Stimulated activated CD8-positive, alpha-beta memory T cell treated with anti-CD3 and anti-CD28 coated beads, Interleukin-15, amount 100 ng/mL, for 48 hours (primary cell): ENCODE data around the gene MAPKAP1.

Experiments
- DNase-seq, 2 donors: peaks; one replicate each; pipeline ENCODE4 v3.0.0-alpha.2; 2020; ENCODE audit warnings: low read depth in 2 of 2

The MAPKAP1 gene

DNA sequence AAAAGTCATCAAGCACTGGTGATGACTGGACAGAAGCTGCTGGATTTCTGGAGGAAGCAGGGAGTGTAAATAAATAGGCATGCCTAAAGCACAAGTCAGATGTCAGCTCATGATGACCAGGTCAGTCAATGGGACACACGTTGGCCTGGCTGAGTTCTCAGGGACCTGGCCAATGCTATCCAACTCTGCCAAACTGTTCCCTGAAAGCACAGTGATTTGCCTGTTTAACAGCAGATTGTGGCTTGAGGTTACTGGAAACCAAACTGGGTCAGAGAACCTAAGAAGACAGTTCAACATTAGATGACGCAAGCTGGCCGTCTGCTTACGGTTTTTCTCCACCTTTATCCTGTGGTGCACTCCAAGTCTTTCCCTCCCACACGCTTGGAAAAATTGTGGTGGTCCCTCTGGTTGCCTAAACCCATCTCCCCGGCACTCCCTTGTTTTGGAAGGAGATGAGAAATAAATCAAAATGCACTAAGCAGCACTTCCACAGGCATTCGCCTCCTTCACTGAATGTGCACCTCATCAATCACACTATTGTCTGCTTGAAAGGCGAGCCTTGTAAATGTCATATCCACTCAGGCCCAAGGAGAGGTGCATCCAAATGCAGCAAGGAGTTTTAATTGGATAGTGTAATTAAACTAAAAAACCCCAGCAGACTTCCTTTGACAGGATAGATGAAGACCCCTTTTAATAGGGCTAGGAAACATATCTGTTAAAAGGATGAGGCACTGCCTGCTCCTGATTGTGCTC is 245.9 kb downstream of the MAPKAP1 start:
- no peak for DNase-seq

GRCh38 chr9:125460346-125460745 is 246.7 kb downstream of the MAPKAP1 start:
- no peak for DNase-seq

- no peak for DNase-seq
These were observed 249.7 kb downstream of the MAPKAP1 start for GRCh38 chr9:125457357-125457756.

DNA sequence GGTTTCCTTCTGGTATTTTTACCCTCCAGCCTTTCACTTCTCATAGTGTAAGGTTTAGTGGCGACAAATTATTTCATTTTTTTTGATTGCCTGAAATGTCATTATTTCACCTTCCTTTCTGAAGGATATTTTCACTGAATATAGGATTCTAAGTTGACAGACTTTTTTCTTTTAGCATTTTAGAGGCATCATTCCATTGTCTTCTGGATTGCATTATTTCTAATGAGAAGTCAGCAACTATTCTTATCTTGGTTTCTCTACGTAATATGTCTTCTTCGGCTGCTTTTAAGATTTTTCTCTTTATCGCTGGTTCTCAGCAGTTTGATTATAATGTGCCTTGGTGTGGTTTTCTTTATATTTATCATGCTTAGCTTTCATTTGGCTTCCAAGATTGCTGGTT is 251.1 kb downstream of the MAPKAP1 start:
- no peak for DNase-seq

- no peak for DNase-seq
These were observed 251.9 kb downstream of the MAPKAP1 start for GRCh38 chr9:125455132-125455531.

DNA sequence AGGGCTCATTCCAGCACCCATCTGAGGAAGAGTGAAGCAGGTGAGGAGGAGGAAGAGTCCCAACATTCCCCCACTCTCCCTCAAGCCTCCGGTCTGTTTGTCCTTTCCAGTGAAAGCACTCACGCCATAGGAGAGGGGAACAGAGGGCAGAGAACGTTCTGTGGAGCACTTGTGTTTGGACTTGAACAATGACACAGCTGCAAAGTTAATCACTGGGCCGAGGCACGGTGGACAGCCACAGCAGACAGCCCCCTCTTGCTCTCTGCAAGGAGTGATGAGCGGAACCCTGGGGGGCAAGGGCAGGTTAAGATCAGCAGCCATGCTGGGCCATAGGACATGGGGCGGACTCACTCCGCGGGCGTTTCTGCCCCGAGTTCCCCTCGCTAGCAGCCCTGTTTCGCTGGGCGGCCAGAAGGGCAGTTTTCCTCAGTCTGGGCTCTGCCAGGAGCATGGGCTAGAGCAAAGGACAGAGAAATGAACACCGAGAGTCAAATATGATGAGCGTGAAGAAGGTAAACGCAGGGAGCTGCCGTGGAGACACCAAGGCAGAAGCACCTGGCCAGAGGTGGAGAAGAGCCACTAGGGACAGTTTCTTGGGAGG is 259.7 kb downstream of the MAPKAP1 start:
- DNase-seq = no peak

GRCh38 chr9:125446561-125447094 is 260.4 kb downstream of the MAPKAP1 start:
- no peak for DNase-seq

- no peak for DNase-seq
These were observed 262.0 kb downstream of the MAPKAP1 start for GRCh38 chr9:125444956-125445506.

DNA sequence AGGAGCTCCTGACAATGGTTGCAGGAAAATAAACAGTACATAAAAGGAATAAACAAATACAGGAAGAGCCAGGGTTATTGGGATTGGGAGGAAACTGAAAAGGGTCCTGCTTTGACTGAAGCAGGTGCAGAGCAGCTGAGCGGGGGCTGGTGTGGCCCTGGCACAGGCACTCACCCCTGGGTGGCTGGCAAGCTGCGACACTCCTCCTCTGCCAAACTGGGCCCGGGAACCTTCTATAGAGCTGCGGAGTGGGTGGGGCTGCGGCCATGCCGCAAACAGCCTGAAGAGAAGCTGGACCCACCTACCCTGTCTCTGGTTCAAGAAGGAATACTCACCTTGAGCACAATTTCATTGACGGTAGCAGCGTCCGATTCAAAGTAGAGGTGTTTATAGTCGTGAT is 262.8 kb downstream of the MAPKAP1 start:
- DNase-seq = no peak

DNA sequence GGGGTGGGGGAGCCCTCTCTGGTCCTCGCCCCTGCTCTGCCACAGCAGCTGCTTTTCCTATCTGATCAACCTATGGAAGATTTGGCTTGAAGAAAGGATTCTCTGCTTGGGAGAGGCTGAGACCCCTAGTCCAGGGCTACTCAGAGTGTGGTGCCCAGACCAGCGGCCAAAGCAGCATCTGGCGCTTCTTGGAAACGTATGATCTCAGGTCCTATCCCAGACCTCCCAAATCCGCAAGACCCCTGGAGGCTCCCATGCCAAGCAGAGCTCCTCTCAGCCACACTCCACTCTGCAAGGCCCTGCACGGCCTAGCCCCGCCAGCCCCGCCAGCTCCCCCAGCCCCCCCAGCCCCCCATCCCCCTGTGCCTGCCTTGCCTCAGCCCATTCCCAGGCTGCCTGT is 263.6 kb downstream of the MAPKAP1 start:
- no peak for DNase-seq

GRCh38 chr9:125442452-125442851 is 264.6 kb downstream of the MAPKAP1 start:
- DNase-seq = no peak

DNA sequence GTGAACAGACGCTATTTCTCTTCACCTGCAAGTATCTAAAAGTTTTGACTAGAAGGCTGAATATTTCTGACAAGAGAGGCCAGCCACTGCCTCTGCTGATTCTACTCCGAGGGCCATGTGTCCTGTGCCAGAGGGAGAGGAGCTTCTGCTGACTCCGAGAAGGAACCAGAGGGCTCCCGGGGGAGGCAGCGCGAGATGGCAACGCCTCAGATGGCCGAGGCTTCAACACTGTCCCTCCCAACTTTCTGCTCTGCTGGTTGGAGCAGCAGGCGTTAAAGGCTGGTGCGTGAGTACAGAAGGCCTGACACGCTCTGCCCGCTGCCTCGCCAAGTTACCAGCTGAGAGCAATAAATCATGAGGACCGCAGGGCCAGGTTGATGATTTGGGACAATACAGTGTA is 266.6 kb downstream of the MAPKAP1 start:
- DNase-seq = no peak

DNA sequence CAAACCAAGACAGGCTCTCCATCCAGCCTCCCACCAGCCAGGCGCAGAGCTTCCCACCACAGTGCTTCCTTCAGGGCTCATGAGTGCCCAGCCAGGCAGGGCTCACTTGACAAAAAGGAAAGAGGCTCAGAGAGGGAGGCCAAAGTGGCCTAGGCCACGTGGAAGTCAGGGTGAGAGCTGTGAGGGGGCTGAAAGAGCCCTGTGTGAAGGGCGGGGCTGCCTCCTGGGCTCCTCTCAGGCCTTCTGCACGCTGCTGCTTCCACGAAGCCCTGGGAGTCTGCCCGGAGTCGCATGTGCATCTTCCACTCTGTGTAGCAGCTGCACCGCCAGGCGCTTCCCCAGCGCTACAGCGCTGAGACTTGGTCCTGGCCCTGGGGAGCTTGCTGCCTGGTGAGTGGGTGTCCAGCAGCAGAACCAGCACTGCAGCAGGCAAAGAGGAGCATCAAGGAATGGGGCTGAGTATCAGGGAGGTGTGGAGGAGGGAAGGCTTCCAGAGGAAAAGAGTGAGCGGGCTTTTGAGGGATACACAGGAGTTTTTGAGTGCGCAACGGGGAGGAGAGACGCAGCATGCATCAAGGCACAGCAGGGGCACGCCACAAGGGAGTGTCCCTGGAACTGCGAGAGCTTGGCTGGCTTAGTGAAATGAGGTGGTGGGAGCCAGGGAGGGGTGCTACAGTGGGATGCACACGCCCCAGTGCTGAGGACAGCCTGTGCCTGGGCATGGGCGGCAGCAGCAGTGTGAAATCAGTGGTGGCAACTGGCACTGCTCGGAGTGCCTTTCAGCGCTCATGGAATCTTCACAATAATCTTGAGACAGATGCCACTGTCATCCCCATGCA is 267.4 kb downstream of the MAPKAP1 start:
- DNase-seq = no peak

GRCh38 chr9:125438506-125439433 is 268.2 kb downstream of the MAPKAP1 start:
- DNase-seq = no peak

GRCh38 chr9:125437771-125438221 is 269.2 kb downstream of the MAPKAP1 start:
- DNase-seq = no peak

DNA sequence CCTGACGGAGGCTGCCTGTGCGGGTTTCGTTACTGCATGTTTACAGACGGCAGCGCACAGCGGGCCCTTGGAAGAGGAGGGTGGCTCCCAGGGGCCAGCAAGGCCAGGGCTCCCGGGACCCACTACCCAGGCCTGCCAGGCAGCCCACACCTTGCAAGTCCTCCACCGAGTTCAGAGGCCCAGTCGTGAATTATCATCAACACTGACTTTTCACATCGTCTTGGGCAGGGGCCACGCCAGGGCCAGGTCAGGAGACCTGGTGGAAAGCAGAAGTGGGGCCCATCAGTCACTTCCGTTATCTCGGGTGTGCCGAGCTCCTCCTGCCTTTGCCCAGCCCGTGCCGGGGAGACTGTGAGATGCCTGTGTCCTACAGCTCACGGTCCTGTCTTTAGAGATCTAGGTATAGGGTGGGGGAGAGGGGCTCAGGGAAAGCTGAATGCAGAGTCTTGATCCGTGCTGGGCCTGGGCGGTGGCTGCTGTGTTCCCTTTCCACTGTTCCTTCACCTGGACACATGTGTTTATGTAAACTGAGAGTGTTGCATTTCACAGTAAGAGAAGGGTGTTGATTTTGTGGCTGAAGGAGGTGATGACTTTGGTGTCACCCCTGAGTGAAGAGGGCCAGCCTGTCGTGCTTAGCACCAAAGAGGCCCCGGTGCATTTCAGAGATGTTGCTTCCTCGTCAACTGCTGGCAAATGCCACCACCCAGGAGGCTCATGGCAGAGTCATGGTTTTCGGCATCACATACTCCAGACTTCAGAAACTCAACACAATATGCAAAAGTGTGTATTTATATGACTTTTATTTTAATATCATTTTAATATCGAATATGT is 270.2 kb downstream of the MAPKAP1 start:
- no peak for DNase-seq

DNA sequence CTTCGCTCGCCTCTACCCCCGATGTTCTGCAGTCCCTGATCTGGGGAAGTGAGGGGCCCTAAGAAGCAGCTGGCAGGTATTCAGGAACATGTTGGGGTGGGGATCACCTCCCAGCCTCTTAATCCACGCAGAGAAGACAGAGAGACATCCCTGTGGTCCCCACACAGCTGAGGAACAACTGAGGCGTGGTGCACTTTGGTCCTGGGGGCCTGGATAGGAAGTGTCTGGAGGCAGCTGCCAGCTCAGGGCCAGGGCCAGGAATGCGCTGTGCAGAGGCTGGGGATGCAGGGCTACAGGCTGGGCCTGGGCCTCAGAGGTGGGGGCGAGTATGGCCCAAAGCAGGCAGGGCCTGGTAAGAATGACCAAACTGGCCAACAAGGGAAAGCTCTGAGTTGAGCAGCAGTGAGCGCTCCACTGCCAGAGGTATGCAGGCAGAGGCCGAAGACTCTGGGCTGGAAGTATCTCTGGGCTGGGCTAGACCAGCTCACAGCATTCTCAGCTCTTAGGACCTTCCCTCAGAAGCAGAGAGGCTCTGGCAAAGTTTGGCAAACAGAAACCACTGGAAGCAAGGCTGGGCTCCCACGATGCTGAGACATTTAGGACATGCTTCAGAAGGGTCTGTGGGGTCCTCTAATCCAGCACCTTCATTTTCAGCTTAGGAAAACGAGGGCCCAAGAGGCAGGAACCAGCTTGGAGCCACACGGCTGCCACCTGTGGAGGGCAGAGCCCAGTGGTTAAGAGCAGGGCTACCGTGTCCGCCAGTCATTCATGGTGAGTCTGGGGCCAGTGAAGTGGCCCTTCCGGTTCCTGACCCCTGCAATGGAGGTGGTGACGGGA is 271.0 kb downstream of the MAPKAP1 start:
- DNase-seq = no peak

GRCh38 chr9:125434986-125435775 is 271.8 kb downstream of the MAPKAP1 start:
- DNase-seq = no peak
